Type B pancreatic cell (in vitro differentiated cells): ENCODE results near the gene ACYP1. TPM values are rescaled to one million over a fixed set of nuclear protein-coding genes. Genes with fewer than 3 reads are reported as not detected.

Experiments
- DNase-seq: peaks from one replicate; pipeline ENCODE4 v3.0.0; 2021; ENCODE audit warnings: mixed read lengths; ENCODE audit not compliant: unreplicated experiment; ENCODE audit errors: extremely low spot score
- H3K27ac Mint-ChIP-seq: 2 replicates; pipeline ENCODE4 v1.8.0; 2021; ENCODE audit warnings: mild to moderate bottlenecking, mixed read lengths
- H3K27me3 Mint-ChIP-seq: 2 replicates; pipeline ENCODE4 v1.8.0; 2021; ENCODE audit warnings: mixed read lengths
- H3K36me3 Mint-ChIP-seq: 2 replicates; pipeline ENCODE4 v1.8.0; 2021; ENCODE audit warnings: mixed read lengths
- H3K4me1 Mint-ChIP-seq: one replicate; pipeline ENCODE4 v1.8.0; 2021; ENCODE audit warnings: mixed read lengths; ENCODE audit not compliant: unreplicated experiment
- H3K4me3 Mint-ChIP-seq: 2 replicates; pipeline ENCODE4 v1.8.0; 2021; ENCODE audit warnings: mild to moderate bottlenecking, mixed read lengths
- H3K9me3 Mint-ChIP-seq: 2 replicates; pipeline ENCODE4 v1.8.0; 2021; ENCODE audit warnings: mixed read lengths
- CTCF ChIP-seq: fragments of 200-600 bp; sonication (generic); conservative IDR thresholded peaks from 2 replicates; pipeline ENCODE4 v1.5.0; 2021; ENCODE audit warnings: antibody characterized with exemption, mild to moderate bottlenecking
- total RNA-seq: library from RNA; stranded (reverse); gene quantifications from 2 replicates; pipeline ENCODE4 v1.2.1, GENCODE V29; 2021; ENCODE audit warnings: low replicate concordance

Gene ACYP1
- total RNA-seq, 1 donor from 2014 or later: 20.7 TPM

DNA sequence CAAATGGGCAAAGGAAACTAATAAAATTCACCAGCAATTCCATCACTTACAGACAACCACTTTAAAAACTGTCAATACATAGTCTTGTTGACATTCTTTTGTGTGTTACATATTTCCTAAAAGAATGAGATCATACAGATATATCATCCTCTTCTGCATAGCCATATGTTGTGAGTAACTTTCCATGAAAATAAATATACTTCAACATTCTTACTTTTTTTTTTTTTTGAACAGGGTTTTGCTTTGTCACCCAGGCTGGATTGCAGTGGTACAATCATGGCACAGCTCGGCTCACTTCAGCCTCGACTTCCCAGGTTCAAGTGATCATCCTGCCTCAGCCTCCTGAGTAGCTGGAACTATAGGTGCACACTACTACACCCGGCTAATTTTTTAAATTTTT lies 26.5 kb upstream of the ACYP1 start:
- DNase-seq: no peak
- Mint-ChIP-seq H3K27ac (no peak overlapping the region), H3K27me3 (no peaks in the 10 kb centered on the region), H3K4me3 (no peak overlapping the region), H3K36me3 (peaks cover 20% of the 10 kb centered on the region), H3K4me1 (no peaks in the 10 kb centered on the region), H3K9me3 (no peaks in the 10 kb centered on the region)
- TF ChIP-seq CTCF: no peak

- no peak overlapping the region for H3K27ac Mint-ChIP-seq
- no peaks in the 10 kb centered on the region for H3K27me3 Mint-ChIP-seq
- no peak for DNase-seq
- peaks cover 29% of the 10 kb centered on the region for H3K36me3 Mint-ChIP-seq
- H3K4me1 Mint-ChIP-seq: no peaks in the 10 kb centered on the region
- H3K9me3 Mint-ChIP-seq: no peaks in the 10 kb centered on the region
- TF ChIP-seq CTCF: peak; percentile 88
- no peak overlapping the region for H3K4me3 Mint-ChIP-seq
Observed at GRCh38 chr14:75088566-75089373, 24.9 kb upstream of the ACYP1 start.

DNA sequence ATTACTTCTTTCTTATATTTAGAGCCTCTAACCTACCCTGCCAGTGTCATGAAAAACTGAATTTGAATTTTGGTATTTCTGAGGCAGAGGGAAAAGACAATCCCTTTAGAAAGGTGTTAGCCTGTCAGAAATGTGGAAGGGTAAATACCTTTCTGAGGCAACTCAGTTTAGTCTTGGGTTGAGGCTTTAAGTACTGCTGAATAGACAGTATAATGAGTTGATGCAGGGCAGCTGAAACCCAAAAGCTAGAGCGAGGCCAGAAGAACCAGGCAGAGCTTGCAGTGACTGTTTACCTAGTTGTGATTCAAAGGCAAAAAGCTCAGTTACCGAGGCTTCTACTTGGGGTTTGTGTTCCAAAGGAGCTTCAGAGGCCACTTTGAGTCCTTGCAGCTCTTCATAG lies 24.3 kb upstream of the ACYP1 start:
- no peaks in the 10 kb centered on the region for H3K27me3 Mint-ChIP-seq
- H3K27ac Mint-ChIP-seq: no peak overlapping the region
- no peak for DNase-seq
- H3K9me3 Mint-ChIP-seq: no peaks in the 10 kb centered on the region
- no peak overlapping the region for H3K4me3 Mint-ChIP-seq
- no peaks in the 10 kb centered on the region for H3K4me1 Mint-ChIP-seq
- no peak for TF ChIP-seq CTCF
- H3K36me3 Mint-ChIP-seq: peaks cover 30% of the 10 kb centered on the region

DNA sequence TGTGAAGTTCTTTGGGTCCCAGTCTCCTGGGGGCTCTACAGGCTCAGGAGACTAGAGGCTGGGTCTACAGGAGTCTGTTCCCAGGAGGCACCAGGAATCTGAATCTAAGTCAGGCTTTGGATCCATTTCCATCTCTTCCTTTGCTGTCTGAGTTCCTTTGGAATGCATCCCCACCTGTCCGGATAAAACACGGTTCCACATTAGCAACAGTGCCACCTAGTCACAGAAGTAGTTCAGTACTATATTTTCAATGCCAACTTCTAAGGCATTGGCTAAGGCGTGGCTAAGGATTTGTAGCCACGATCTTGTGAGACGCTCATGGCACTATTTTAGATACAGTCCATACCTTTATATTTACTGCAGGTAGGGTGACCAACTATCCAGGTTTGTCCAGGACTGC lies 20.7 kb upstream of the ACYP1 start:
- Mint-ChIP-seq H3K27ac (no peak overlapping the region), H3K9me3 (no peaks in the 10 kb centered on the region), H3K4me3 (no peak overlapping the region), H3K4me1 (peaks cover 11% of the 10 kb centered on the region), H3K27me3 (no peaks in the 10 kb centered on the region), H3K36me3 (peaks cover 35% of the 10 kb centered on the region)
- DNase-seq: no peak
- TF ChIP-seq CTCF: no peak

DNA sequence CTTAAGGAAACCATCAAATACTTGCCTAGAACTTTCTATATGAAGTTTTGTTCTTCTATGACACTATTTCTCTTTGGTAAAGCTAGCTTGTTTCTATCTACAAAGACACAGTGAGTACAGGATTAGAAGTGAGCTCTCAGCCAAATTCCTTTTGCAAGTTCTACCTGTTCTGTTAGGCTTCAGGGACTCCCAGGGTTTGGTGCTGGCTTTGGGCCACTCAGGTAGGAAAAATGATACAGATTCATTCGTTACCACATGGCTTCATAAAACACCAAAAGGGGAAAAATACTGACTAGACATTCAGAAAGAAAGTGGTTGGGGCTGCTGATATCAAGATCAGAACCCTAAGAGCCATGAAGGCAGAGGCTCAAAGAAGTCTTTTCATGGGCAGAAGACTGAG lies 19.4 kb upstream of the ACYP1 start:
- H3K36me3 Mint-ChIP-seq: peaks cover 33% of the 10 kb centered on the region
- no peaks in the 10 kb centered on the region for H3K9me3 Mint-ChIP-seq

More for the DNA sequence above, 19.4 kb upstream of the ACYP1 start:
- no peak overlapping the region for H3K27ac Mint-ChIP-seq
- no peak for DNase-seq
- H3K4me3 Mint-ChIP-seq: no peak overlapping the region
- TF ChIP-seq CTCF: no peak
- no peaks in the 10 kb centered on the region for H3K27me3 Mint-ChIP-seq
- H3K4me1 Mint-ChIP-seq: peaks cover 11% of the 10 kb centered on the region
